Activated naive CD8-positive, alpha-beta T cell treated with anti-CD3 and anti-CD28 coated beads, Interleukin-2, amount 10 ng/mL, durations not matched to agents 7 days and 5 days (primary cell): ENCODE measurements around the gene BNIP5. TPM values are rescaled to one million over a fixed set of nuclear protein-coding genes. Genes with fewer than 3 reads are reported as not detected.

Experiments
- ATAC-seq: fragments of 150-1000 bp; cut with Tn5 transposase; one replicate; pipeline ENCODE4 v1.10.0; 2021; ENCODE audit warnings: low read depth, moderate library complexity
- POLR2A ChIA-PET: fragments of 350-600 bp; sonication (Branson Sonifier 250); formaldehyde crosslinking; loops from one replicate; lab custom pipeline; 2021; ENCODE audit warnings: antibody characterized with exemption; lab: Charles Lee
- DNase-seq: peaks from one replicate; pipeline ENCODE4 v3.0.0; 2021
- H3K27ac Mint-ChIP-seq: one replicate; pipeline ENCODE4 v1.8.0; 2022; ENCODE audit warnings: mild to moderate bottlenecking, mixed read lengths
- H3K27me3 Mint-ChIP-seq: one replicate; pipeline ENCODE4 v1.8.0; 2022; ENCODE audit warnings: mild to moderate bottlenecking, moderate library complexity, mixed read lengths
- H3K36me3 Mint-ChIP-seq: one replicate; pipeline ENCODE4 v1.8.0; 2021; ENCODE audit warnings: mild to moderate bottlenecking, mixed read lengths
- H3K4me1 Mint-ChIP-seq: one replicate; pipeline ENCODE4 v1.8.0; 2021; ENCODE audit warnings: mixed read lengths
- H3K4me3 Mint-ChIP-seq: one replicate; pipeline ENCODE4 v1.8.0; 2022; ENCODE audit warnings: mild to moderate bottlenecking, moderate library complexity, mixed read lengths
- H3K9me3 Mint-ChIP-seq: one replicate; pipeline ENCODE4 v1.8.0; 2021; ENCODE audit warnings: mixed read lengths
- total RNA-seq, 2 experiments: library from RNA; stranded (reverse); gene quantifications; one replicate each; pipeline ENCODE4 v1.2.3, GENCODE V29; 2021

Gene BNIP5
- total RNA-seq, 2 experiments from 2014 or later: not detected

- POLR2A ChIA-PET: no interaction called here
- H3K4me1 Mint-ChIP-seq: peaks cover 17% of the 10 kb centered on the region
- ATAC-seq (no peak), DNase-seq (no peak)
- H3K9me3 Mint-ChIP-seq: no peaks in the 10 kb centered on the region
- H3K36me3 Mint-ChIP-seq: peaks cover 4% of the 10 kb centered on the region
- no peak overlapping the region for H3K4me3 Mint-ChIP-seq
- H3K27ac Mint-ChIP-seq: no peak overlapping the region
- peaks cover 6% of the 10 kb centered on the region for H3K27me3 Mint-ChIP-seq
These were observed 24.4 kb upstream of the BNIP5 start for GRCh38 chr6:36361071-36361470.

GRCh38 chr6:36360241-36361054 is 23.8 kb upstream of the BNIP5 start:
- peaks cover 4% of the 10 kb centered on the region for H3K36me3 Mint-ChIP-seq
- H3K4me1 Mint-ChIP-seq: peaks cover 20% of the 10 kb centered on the region
- peak; percentile 92 for ATAC-seq
- H3K27ac Mint-ChIP-seq: no peak overlapping the region
- POLR2A ChIA-PET: no interaction called here
- no peaks in the 10 kb centered on the region for H3K9me3 Mint-ChIP-seq
- H3K4me3 Mint-ChIP-seq: no peak overlapping the region
- DNase-seq: peak; percentile 65
- peaks cover 10% of the 10 kb centered on the region for H3K27me3 Mint-ChIP-seq

- peaks cover 14% of the 10 kb centered on the region for H3K27me3 Mint-ChIP-seq
- POLR2A ChIA-PET: interaction anchor here (0.8 to 1.3 kb wide), 3 partner anchors 8 to 237 kb away, joined by 3 to 4 read pairs (median 3); no protein-coding TSS in a partner anchor
- H3K27ac Mint-ChIP-seq: no peak overlapping the region
- H3K4me3 Mint-ChIP-seq: no peak overlapping the region
- DNase-seq (no peak), ATAC-seq (no peak)
- H3K4me1 Mint-ChIP-seq: peaks cover 20% of the 10 kb centered on the region
- peaks cover 7% of the 10 kb centered on the region for H3K36me3 Mint-ChIP-seq
- H3K9me3 Mint-ChIP-seq: peaks cover 1% of the 10 kb centered on the region
These were observed 21.7 kb upstream of the BNIP5 start for GRCh38 chr6:36358226-36358915.

GRCh38 chr6:36357872-36358225 is 21.2 kb upstream of the BNIP5 start:
- POLR2A ChIA-PET: interaction anchor here (0.8 to 1.3 kb wide), 2 partner anchors 17 to 236 kb away, joined by 3 to 4 read pairs; no protein-coding TSS in a partner anchor
- H3K9me3 Mint-ChIP-seq: peaks cover 1% of the 10 kb centered on the region
- ATAC-seq (peak; percentile 30), DNase-seq (no peak)
- H3K27ac Mint-ChIP-seq: no peak overlapping the region
- peaks cover 14% of the 10 kb centered on the region for H3K27me3 Mint-ChIP-seq
- peaks cover 6% of the 10 kb centered on the region for H3K36me3 Mint-ChIP-seq
- H3K4me3 Mint-ChIP-seq: no peak overlapping the region
- H3K4me1 Mint-ChIP-seq: peaks cover 20% of the 10 kb centered on the region

GRCh38 chr6:36355819-36356218 is 19.1 kb upstream of the BNIP5 start:
- Mint-ChIP-seq H3K27me3 (peaks cover 14% of the 10 kb centered on the region), H3K4me1 (peaks cover 20% of the 10 kb centered on the region), H3K27ac (no peak overlapping the region), H3K9me3 (peaks cover 1% of the 10 kb centered on the region), H3K4me3 (no peak overlapping the region), H3K36me3 (peaks cover 3% of the 10 kb centered on the region)
- POLR2A ChIA-PET: interaction anchor here (0.7 kb wide), 1 partner anchor 226 kb away, joined by 4 read pairs; no protein-coding TSS in a partner anchor
- ATAC-seq (no peak), DNase-seq (no peak)

GRCh38 chr6:36353411-36353915 is 16.8 kb upstream of the BNIP5 start:
- ATAC-seq (no peak), DNase-seq (no peak)
- Mint-ChIP-seq H3K4me3 (no peak overlapping the region), H3K4me1 (peaks cover 11% of the 10 kb centered on the region), H3K27ac (no peak overlapping the region), H3K9me3 (peaks cover 1% of the 10 kb centered on the region), H3K27me3 (peaks cover 18% of the 10 kb centered on the region), H3K36me3 (peaks cover 3% of the 10 kb centered on the region)
- POLR2A ChIA-PET: no interaction called here

GRCh38 chr6:36352477-36353157 is 15.9 kb upstream of the BNIP5 start:
- ATAC-seq: no peak
- POLR2A ChIA-PET: no interaction called here
- Mint-ChIP-seq H3K4me3 (no peak overlapping the region), H3K27ac (no peak overlapping the region), H3K4me1 (peaks cover 5% of the 10 kb centered on the region), H3K36me3 (peaks cover 3% of the 10 kb centered on the region), H3K27me3 (peaks cover 17% of the 10 kb centered on the region), H3K9me3 (peaks cover 1% of the 10 kb centered on the region)
- DNase-seq: no peak

GRCh38 chr6:36350681-36351571 is 14.2 kb upstream of the BNIP5 start:
- Mint-ChIP-seq H3K4me3 (no peak overlapping the region), H3K4me1 (peaks cover 2% of the 10 kb centered on the region), H3K27me3 (peaks cover 12% of the 10 kb centered on the region), H3K27ac (no peak overlapping the region), H3K36me3 (peaks cover 3% of the 10 kb centered on the region), H3K9me3 (peaks cover 1% of the 10 kb centered on the region)
- POLR2A ChIA-PET: interaction anchor here (1.0 kb wide), 1 partner anchor 8 kb away, joined by 3 read pairs; no protein-coding TSS in a partner anchor
- DNase-seq (no peak), ATAC-seq (no peak)

- DNase-seq: no peak
- Mint-ChIP-seq H3K27me3 (peaks cover 6% of the 10 kb centered on the region), H3K36me3 (peaks cover 3% of the 10 kb centered on the region), H3K4me3 (no peak overlapping the region), H3K4me1 (no peaks in the 10 kb centered on the region), H3K9me3 (peaks cover 1% of the 10 kb centered on the region), H3K27ac (no peak overlapping the region)
- no peak for ATAC-seq
- POLR2A ChIA-PET: interaction anchor here (1.0 kb wide), 1 partner anchor 9 kb away, joined by 3 read pairs; no protein-coding TSS in a partner anchor
These were observed 13.4 kb upstream of the BNIP5 start for GRCh38 chr6:36350082-36350481.

GRCh38 chr6:36349240-36349639 is 12.6 kb upstream of the BNIP5 start:
- ATAC-seq (no peak), DNase-seq (no peak)
- Mint-ChIP-seq H3K27ac (no peak overlapping the region), H3K36me3 (peaks cover under 1% of the 10 kb centered on the region), H3K4me3 (no peak overlapping the region), H3K9me3 (peaks cover 1% of the 10 kb centered on the region), H3K4me1 (no peaks in the 10 kb centered on the region), H3K27me3 (peaks cover 6% of the 10 kb centered on the region)
- POLR2A ChIA-PET: no interaction called here

- Mint-ChIP-seq H3K9me3 (no peaks in the 10 kb centered on the region), H3K27ac (no peak overlapping the region), H3K4me3 (no peak overlapping the region), H3K36me3 (no peaks in the 10 kb centered on the region), H3K27me3 (peaks cover 13% of the 10 kb centered on the region), H3K4me1 (no peaks in the 10 kb centered on the region)
- DNase-seq: no peak
- no peak for ATAC-seq
- POLR2A ChIA-PET: no interaction called here
These were observed 10.9 kb upstream of the BNIP5 start for GRCh38 chr6:36347621-36348020.

- Mint-ChIP-seq H3K27ac (no peak overlapping the region), H3K27me3 (peaks cover 20% of the 10 kb centered on the region), H3K9me3 (no peaks in the 10 kb centered on the region), H3K4me1 (no peaks in the 10 kb centered on the region), H3K4me3 (no peak overlapping the region), H3K36me3 (no peaks in the 10 kb centered on the region)
- DNase-seq (no peak), ATAC-seq (no peak)
- POLR2A ChIA-PET: interaction anchor here (0.6 kb wide), 1 partner anchor 1775 kb away, joined by 3 read pairs; no protein-coding TSS in a partner anchor
These were observed 10.0 kb upstream of the BNIP5 start for GRCh38 chr6:36346486-36347273.
